ENCODE results near the gene HDAC9.

- TF ChIP-seq ISL1 (CRISPR knock-in tag; IDR thresholded peaks at IDR 0.05) (no peak), PPARA (CRISPR knock-in tag; IDR thresholded peaks at IDR 0.05; ENCODE audit: borderline replicate concordance) (no peak), ARNTL (CRISPR knock-in tag; IDR thresholded peaks at IDR 0.05; ENCODE audit: borderline replicate concordance, low read depth) (no peak), TOX (CRISPR knock-in tag; IDR thresholded peaks at IDR 0.05; ENCODE audit: borderline replicate concordance) (no peak)
Observed at GRCh38 chr7:18540396-18540795, 44.8 kb downstream of the HDAC9 start.

Measured in SK-N-SH treated with all-trans-retinoic acid at 6 μM for 48 hours (cell line).